OCI-LY7 (cell line): Measurements from ENCODE around the gene CTBP2. TPM values are rescaled to one million over a fixed set of nuclear protein-coding genes. Genes with fewer than 3 reads are reported as not detected.

Experiments used
- BruUV-seq: library from RNA; stranded (reverse); fragments of 400-500 nt; replicated peaks from 2 replicates; lab custom pipeline; 2021; lab: Mats Ljungman, UMichigan
- CTCF ChIA-PET: fragments of 300-600 bp; sonication (Branson Sonifier 250); formaldehyde crosslinking; loops from one replicate; lab custom pipeline; 2022; ENCODE audit warnings: antibody characterized with exemption; ENCODE audit not compliant: unreplicated experiment; lab: Charles Lee
- POLR2A ChIA-PET: fragments of 300-600 bp; sonication (Branson Sonifier 250); formaldehyde crosslinking; loops from one replicate; lab custom pipeline; 2022; ENCODE audit warnings: antibody characterized with exemption; lab: Charles Lee
- DNase-seq: peaks from one replicate; pipeline ENCODE4 v3.0.0-alpha.2; 2015; ENCODE audit warnings: low spot score
- H2AFZ ChIP-seq: fragments of 200-600 bp; sonication (generic), shearing (Covaris generic); 2 replicates; pipeline ENCODE4 v1.6.1; 2014; ENCODE audit warnings: mild to moderate bottlenecking, antibody characterized with exemption, low read length, moderate library complexity
- H3K27ac ChIP-seq: fragments of 200-600 bp; sonication (generic); 2 replicates; pipeline ENCODE4 v1.5.1; 2014; ENCODE audit warnings: mixed run types, low read depth, mild to moderate bottlenecking, moderate library complexity, low read length, inconsistent platforms; ENCODE audit not compliant: poor library complexity, severe bottlenecking
- H3K36me3 ChIP-seq: fragments of 200-600 bp; sonication (generic); 2 replicates; pipeline ENCODE4 v1.6.1; 2014; ENCODE audit warnings: mild to moderate bottlenecking, antibody characterized with exemption, low read length, moderate library complexity, mixed read lengths; ENCODE audit not compliant: insufficient read depth
- H3K4me1 ChIP-seq: fragments of 200-600 bp; sonication (generic); 2 replicates; pipeline ENCODE4 v1.5.1; 2014; ENCODE audit warnings: mild to moderate bottlenecking, low read length; ENCODE audit not compliant: insufficient read depth, poor library complexity, severe bottlenecking
- H3K4me2 ChIP-seq: fragments of 200-600 bp; sonication (generic); 2 replicates; pipeline ENCODE4 v1.6.1; 2014; ENCODE audit warnings: mild to moderate bottlenecking, low read length
- H3K4me3 ChIP-seq: fragments of 200-600 bp; sonication (generic); 2 replicates; pipeline ENCODE4 v1.5.1; 2014; ENCODE audit warnings: mild to moderate bottlenecking, low read depth, low read length; ENCODE audit not compliant: poor library complexity, severe bottlenecking
- H3K79me2 ChIP-seq: fragments of 200-600 bp; sonication (generic); 2 replicates; pipeline ENCODE4 v1.6.1; 2016; ENCODE audit warnings: low read depth, mild to moderate bottlenecking, low read length, moderate library complexity, mixed read lengths; ENCODE audit not compliant: insufficient read depth
- H3K9me2 ChIP-seq: fragments of 200-600 bp; sonication (generic); 2 replicates; pipeline ENCODE4 v1.6.1; 2016; ENCODE audit warnings: mild to moderate bottlenecking, low read length, mixed read lengths; ENCODE audit not compliant: insufficient read depth
- H3K9me3 ChIP-seq: fragments of 200-600 bp; sonication (generic); 2 replicates; pipeline ENCODE4 v1.6.1; 2014; ENCODE audit warnings: mild to moderate bottlenecking, mixed run types, low read length, mixed read lengths
- H4K20me1 ChIP-seq: fragments of 200-600 bp; sonication (generic); 2 replicates; pipeline ENCODE4 v1.6.1; 2014; ENCODE audit warnings: mild to moderate bottlenecking, antibody characterized with exemption, low read length, moderate library complexity, mixed read lengths; ENCODE audit not compliant: insufficient read depth
- EZH2phosphoT487 ChIP-seq: fragments of 200-600 bp; sonication (generic); IDR thresholded peaks from 2 replicates; pipeline ENCODE4 v1.6.1; 2018; ENCODE audit warnings: low read depth, borderline replicate concordance, mild to moderate bottlenecking, mixed run types, antibody characterized with exemption, low read length, moderate library complexity, mixed read lengths
- intact Hi-C: fragments of 100-400 bp; cut with micrococcal nuclease; formaldehyde crosslinking; loops from one replicate; pipeline ENCODE4 v1.10.0; 2022; ENCODE audit not compliant: unreplicated experiment
- total RNA-seq, 2 experiments: library from RNA; depleted of rRNA in 1 of 2; stranded (reverse); fragments of >200 nt in 1 of 2; shearing (Covaris generic) in 1 of 2; gene quantifications; 2 replicates each; pipeline ENCODE4 v1.2.3, GENCODE V29; 2014 to 2022
- TF ChIP-seq, protein P1 (sequence below): fragments of 200-600 bp; sonication (generic); conservative IDR thresholded peaks from 2 replicates; pipeline ENCODE4 v1.5.1; 2014; ENCODE audit warnings: mild to moderate bottlenecking, antibody characterized with exemption, low read length, moderate library complexity, mixed read lengths

The CTBP2 gene
- total RNA-seq, 2 experiments from 2014 or later: not detected

DNA sequence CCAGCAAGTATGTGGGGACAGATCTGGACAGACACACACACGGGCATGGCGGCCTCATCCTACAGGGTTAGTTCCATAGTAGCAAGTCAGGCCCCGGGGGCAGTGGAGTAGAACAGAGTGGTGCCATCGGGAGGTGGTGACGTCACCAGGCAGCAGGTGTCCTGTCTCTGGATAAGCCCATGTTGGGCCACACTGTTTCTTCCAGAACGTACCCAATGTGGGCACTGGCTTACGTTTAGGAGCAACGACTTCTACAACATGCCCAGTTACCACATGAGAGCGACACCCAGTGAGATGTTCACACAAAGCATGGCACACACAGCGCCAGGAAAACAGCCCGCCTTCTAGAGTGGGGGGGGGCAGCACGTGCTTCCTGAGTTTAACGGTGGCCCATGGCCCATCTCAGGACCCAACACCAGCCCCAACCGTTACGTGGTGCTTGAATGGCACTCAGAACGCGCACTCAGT lies 67.8 kb downstream of the CTBP2 start:
- Histone ChIP-seq H3K4me1 (no peaks in the 10 kb centered on the region), H3K27ac (no peak overlapping the region), H2AFZ (no peak overlapping the region), H3K36me3 (no peaks in the 10 kb centered on the region), H3K9me3 (no peaks in the 10 kb centered on the region), H3K79me2 (no peaks in the 10 kb centered on the region), H3K9me2 (no peaks in the 10 kb centered on the region), H3K4me2 (no peak overlapping the region), H4K20me1 (no peaks in the 10 kb centered on the region), H3K4me3 (no peak overlapping the region)
- intact Hi-C loops: no loop called here
- TF ChIP-seq EZH2phosphoT487: no peak
- TF ChIP-seq, protein P1, sequence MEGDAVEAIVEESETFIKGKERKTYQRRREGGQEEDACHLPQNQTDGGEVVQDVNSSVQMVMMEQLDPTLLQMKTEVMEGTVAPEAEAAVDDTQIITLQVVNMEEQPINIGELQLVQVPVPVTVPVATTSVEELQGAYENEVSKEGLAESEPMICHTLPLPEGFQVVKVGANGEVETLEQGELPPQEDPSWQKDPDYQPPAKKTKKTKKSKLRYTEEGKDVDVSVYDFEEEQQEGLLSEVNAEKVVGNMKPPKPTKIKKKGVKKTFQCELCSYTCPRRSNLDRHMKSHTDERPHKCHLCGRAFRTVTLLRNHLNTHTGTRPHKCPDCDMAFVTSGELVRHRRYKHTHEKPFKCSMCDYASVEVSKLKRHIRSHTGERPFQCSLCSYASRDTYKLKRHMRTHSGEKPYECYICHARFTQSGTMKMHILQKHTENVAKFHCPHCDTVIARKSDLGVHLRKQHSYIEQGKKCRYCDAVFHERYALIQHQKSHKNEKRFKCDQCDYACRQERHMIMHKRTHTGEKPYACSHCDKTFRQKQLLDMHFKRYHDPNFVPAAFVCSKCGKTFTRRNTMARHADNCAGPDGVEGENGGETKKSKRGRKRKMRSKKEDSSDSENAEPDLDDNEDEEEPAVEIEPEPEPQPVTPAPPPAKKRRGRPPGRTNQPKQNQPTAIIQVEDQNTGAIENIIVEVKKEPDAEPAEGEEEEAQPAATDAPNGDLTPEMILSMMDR: no peak
- BruUV-seq: no TSS peak
- ChIA-PET CTCF (no interaction called here), POLR2A (no interaction called here)
- DNase-seq: no peak

DNA sequence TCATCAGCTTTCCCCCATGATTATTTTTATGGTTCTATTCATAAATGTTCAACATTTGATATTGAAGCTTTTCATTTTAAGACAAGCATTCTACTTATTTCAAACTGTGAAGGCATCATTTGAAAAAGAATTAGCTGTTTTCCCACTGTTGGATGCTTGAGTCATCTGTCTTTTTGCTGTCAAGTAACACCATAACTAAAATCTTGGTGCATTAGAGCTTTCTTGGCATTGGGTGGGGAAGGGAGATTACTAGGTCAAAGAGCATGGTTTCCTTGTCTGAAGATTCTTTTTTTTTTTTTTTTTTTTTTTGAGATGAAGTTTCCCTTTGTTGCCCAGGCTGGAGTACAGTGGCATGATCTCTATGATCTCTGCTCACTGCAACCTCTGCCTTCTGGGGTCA lies 68.5 kb downstream of the CTBP2 start:
- Histone ChIP-seq H4K20me1 (no peaks in the 10 kb centered on the region), H3K9me3 (no peaks in the 10 kb centered on the region), H3K4me3 (no peak overlapping the region), H3K4me1 (no peaks in the 10 kb centered on the region), H3K9me2 (no peaks in the 10 kb centered on the region), H2AFZ (no peak overlapping the region), H3K36me3 (no peaks in the 10 kb centered on the region), H3K4me2 (no peak overlapping the region), H3K27ac (no peak overlapping the region), H3K79me2 (no peaks in the 10 kb centered on the region)
- no peak for DNase-seq
- BruUV-seq: no TSS peak
- ChIA-PET POLR2A (interaction anchor here (1.1 kb wide), 1 partner anchor 12 kb away, joined by 3 read pairs; no protein-coding TSS in a partner anchor), CTCF (interaction anchor here (0.5 kb wide), 1 partner anchor 548 kb away, joined by 3 read pairs; no protein-coding TSS in a partner anchor)
- no peak for TF ChIP-seq EZH2phosphoT487
- TF ChIP-seq, protein P1: no peak
- intact Hi-C loops: no loop called here

DNA sequence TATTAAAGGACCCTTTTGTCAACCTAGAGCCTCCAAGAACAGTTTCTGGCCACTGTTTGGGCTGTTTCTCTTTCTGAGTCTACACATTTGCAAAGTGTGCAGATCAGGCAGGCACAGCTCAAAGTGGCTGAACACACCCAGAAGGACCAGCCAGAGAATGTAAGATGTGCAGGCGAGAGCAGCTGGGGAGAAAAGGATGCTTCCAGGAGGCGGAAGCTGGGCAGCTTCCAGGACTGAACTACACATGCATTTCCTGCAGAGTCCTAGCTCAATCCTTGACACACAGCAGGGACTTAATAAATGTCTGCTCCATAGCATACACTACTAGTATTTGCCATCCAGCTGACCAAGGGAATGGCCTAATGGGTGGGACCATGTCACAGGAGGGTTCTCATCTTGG lies 70.9 kb downstream of the CTBP2 start:
- TF ChIP-seq, protein P1: no peak
- no peak for TF ChIP-seq EZH2phosphoT487
- no peak overlapping the region for H3K27ac ChIP-seq
- H4K20me1 ChIP-seq: no peaks in the 10 kb centered on the region
- POLR2A ChIA-PET: no interaction called here
- H2AFZ ChIP-seq: no peak overlapping the region
- no peaks in the 10 kb centered on the region for H3K79me2 ChIP-seq
- no peaks in the 10 kb centered on the region for H3K4me1 ChIP-seq
- H3K9me2 ChIP-seq: no peaks in the 10 kb centered on the region
- intact Hi-C loops: no loop called here
- no peaks in the 10 kb centered on the region for H3K9me3 ChIP-seq
- CTCF ChIA-PET: no interaction called here
- no peak for DNase-seq
- H3K36me3 ChIP-seq: no peaks in the 10 kb centered on the region
- BruUV-seq: no TSS peak
- no peak overlapping the region for H3K4me2 ChIP-seq
- H3K4me3 ChIP-seq: no peak overlapping the region
